ENCODE results near the gene TCF12.

- no peak for TF ChIP-seq YY1 (IDR thresholded peaks at IDR 0.05; ENCODE audit: low read depth)
- TF ChIP-seq TAF1 (IDR thresholded peaks at IDR 0.05; ENCODE audit: low read depth) = no peak
- TF ChIP-seq RAD21 (IDR thresholded peaks at IDR 0.05; ENCODE audit: low read depth) = no peak
- no peak for TF ChIP-seq ZBTB7A (IDR thresholded peaks at IDR 0.05; ENCODE audit: low read depth)
- TF ChIP-seq CEBPB (IDR thresholded peaks at IDR 0.05) = no peak
- TF ChIP-seq MAX (IDR thresholded peaks at IDR 0.05) = no peak
- TF ChIP-seq EP300 (IDR thresholded peaks at IDR 0.05; ENCODE audit: borderline replicate concordance) = no peak
- TF ChIP-seq REST (IDR thresholded peaks at IDR 0.05; ENCODE audit: low read depth) = no peak
- no peak for TF ChIP-seq CREB1 (IDR thresholded peaks at IDR 0.05; ENCODE audit: low read depth)
- TF ChIP-seq EGR1 (IDR thresholded peaks at IDR 0.05) = no peak
- no peak for TF ChIP-seq TCF12 (IDR thresholded peaks at IDR 0.05; ENCODE audit: low read depth)
- no peak for TF ChIP-seq FOXM1 (IDR thresholded peaks at IDR 0.05; ENCODE audit: borderline replicate concordance, low read depth)
- no peak for TF ChIP-seq USF1 (IDR thresholded peaks at IDR 0.05)
These were observed 72.6 kb downstream of the TCF12 start for GRCh38 chr15:56991017-56991416.
